Activated T-helper 1 cell treated with anti-CD3 and anti-CD28 coated beads, Interleukin-12 subunit alpha, Interleukin-12 subunit beta, Interleukin-2, Interleukin-4 antibody, amounts not matched to agents 30 ng/mL and 10 ng/mL and 1 ng/mL, durations not matched to agents 14 hours and 24 hours and 36 hours (primary cell): ENCODE measurements around the gene RAD51AP2. TPM values are rescaled to one million over a fixed set of nuclear protein-coding genes. Genes with fewer than 3 reads are reported as not detected.
"Not testable (repeated sequence)": the region's sequence is repeated elsewhere in the genome, so short reads cannot be mapped to it uniquely, and the experiment has no call there.

Source experiments
- DNase-seq: peaks from one replicate; pipeline ENCODE4 v3.0.0; 2021; ENCODE audit warnings: low spot score
- H3K27ac Mint-ChIP-seq: one replicate; pipeline ENCODE4 v1.8.0; 2021; ENCODE audit warnings: mild to moderate bottlenecking, mixed read lengths
- H3K27me3 Mint-ChIP-seq: one replicate; pipeline ENCODE4 v1.8.0; 2022; ENCODE audit warnings: mild to moderate bottlenecking, moderate library complexity, mixed read lengths; ENCODE audit not compliant: insufficient read depth
- H3K36me3 Mint-ChIP-seq: one replicate; pipeline ENCODE4 v1.8.0; 2021; ENCODE audit warnings: low read depth, mixed read lengths
- H3K4me1 Mint-ChIP-seq: one replicate; pipeline ENCODE4 v1.8.0; 2021; ENCODE audit warnings: low read depth, mixed read lengths
- H3K4me3 Mint-ChIP-seq: one replicate; pipeline ENCODE4 v1.8.0; 2021; ENCODE audit warnings: mild to moderate bottlenecking, moderate library complexity, mixed read lengths
- H3K9me3 Mint-ChIP-seq: one replicate; pipeline ENCODE4 v1.8.0; 2021; ENCODE audit warnings: mixed read lengths
- intact Hi-C: fragments of 100-400 bp; cut with micrococcal nuclease; formaldehyde crosslinking; loops from one replicate; pipeline ENCODE4 v1.15.1; 2024
- total RNA-seq: library from RNA; stranded (reverse); gene quantifications from 2 replicates; pipeline ENCODE4 v1.2.3, GENCODE V29; 2022

The RAD51AP2 gene
- total RNA-seq: not detected in 2 replicates

DNA sequence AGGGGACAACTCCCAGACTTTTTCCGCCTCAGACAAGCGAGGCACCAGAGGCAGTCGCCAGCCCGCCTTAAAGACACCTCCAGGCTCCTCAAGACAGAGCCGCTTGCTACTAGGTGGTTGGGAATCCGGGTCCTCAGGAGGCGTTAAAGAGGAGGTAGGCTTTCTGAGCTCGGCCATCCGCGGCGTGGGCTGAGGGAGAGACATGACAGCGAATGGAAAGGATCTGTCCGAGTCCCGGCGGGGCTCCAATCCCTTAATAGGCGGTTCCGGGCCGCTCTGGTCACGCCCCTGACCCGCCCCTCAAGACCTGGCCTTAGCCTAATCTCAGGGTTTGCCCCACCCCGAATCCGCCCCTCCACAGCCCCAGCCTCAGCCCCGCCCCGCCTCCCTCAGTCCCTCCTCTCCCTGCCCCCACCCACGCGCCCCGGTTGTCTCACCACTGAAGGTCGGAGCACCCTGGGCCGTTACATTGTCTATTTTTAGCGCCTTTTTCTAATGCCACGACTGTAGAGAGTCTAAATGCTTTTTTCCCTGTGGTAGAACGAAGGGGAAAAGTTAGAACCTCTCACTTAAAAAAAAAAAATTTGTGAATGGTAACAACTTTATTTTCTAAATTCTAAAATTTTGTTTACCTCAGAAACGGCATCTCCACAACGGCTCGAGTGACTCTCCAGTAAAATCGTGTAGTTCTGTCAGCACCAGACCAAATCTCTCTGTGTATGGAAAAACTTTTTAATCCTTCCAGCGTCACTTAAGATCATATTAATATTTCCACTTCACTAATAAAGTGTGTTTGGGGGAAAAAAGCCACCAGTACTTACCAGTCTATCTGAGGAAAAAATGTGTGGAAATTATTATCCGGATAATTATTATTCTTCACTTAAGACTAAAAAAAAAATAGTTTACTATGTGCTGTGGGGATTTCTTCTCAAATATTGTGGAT lies at the start of gene RAD51AP2:
TSS of gene RAD51AP2 (minus strand) at position 229 of the 943 bp plus-strand sequence. CDS start at position 204, 25 bp downstream.
- intact Hi-C loops: loop anchor here (10.0 kb wide), 1 partner anchor 236 kb away; the partner anchor contains the start of genes GEN1 and SMC6
- Mint-ChIP-seq H3K4me1 (no peaks in the 10 kb centered on the region), H3K4me3 (no peak within 1 kb of the TSS), H3K27me3 (peaks cover 30% of the 10 kb centered on the region), H3K27ac (no peak within 1 kb of the TSS), H3K36me3 (no peaks in the 10 kb centered on the region), H3K9me3 (no peaks in the 10 kb centered on the region)
- DNase-seq: no peak

DNA sequence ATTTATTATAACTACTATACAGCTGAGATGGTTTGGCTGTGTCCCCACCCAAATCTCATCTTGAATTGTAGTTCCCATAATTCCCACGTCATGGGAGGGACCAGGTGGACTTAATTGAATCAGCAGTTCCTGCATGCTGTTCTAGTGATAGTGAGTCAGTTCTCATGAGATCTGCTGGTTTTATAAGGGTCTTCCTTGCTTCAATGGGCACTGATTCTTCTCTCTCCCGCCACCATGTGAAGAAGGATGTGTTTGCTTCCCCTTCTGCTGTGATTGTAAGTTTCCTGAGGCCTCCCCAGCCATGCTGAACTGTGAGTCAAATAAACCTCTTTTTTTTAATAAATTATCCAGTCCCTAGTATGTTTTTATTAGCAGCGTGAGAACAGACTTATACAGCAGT lies 47.5 kb upstream of the RAD51AP2 start:
- H3K4me1 Mint-ChIP-seq, H3K9me3 Mint-ChIP-seq, H3K36me3 Mint-ChIP-seq, H3K4me3 Mint-ChIP-seq, H3K27ac Mint-ChIP-seq, intact Hi-C loops, DNase-seq, H3K27me3 Mint-ChIP-seq: not testable (repeated sequence)

DNA sequence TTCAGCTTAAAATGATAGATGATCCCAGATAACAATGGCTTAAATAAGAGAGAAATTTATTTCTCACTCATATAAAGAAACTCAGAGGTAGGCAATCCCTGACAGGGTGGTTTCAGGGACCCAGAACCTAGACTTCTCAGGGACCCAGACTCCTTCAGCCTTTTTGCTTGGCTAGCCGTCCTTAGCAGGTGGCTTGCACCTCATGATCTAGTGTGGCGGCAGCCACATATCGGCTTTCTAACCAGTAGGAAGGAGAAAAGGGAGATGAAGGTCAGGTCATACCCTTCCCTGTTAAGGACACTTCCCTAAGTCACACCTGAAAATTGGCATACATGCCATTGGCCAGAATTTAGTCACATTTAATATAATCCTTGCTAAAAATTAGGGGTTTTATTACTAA lies 40.6 kb upstream of the RAD51AP2 start:
- no peak overlapping the region for H3K4me3 Mint-ChIP-seq
- H3K27ac Mint-ChIP-seq: no peak overlapping the region
- H3K9me3 Mint-ChIP-seq: no peaks in the 10 kb centered on the region
- intact Hi-C loops: no loop called here
- no peaks in the 10 kb centered on the region for H3K4me1 Mint-ChIP-seq
- DNase-seq: no peak
- no peaks in the 10 kb centered on the region for H3K36me3 Mint-ChIP-seq
- peaks cover 2% of the 10 kb centered on the region for H3K27me3 Mint-ChIP-seq

DNA sequence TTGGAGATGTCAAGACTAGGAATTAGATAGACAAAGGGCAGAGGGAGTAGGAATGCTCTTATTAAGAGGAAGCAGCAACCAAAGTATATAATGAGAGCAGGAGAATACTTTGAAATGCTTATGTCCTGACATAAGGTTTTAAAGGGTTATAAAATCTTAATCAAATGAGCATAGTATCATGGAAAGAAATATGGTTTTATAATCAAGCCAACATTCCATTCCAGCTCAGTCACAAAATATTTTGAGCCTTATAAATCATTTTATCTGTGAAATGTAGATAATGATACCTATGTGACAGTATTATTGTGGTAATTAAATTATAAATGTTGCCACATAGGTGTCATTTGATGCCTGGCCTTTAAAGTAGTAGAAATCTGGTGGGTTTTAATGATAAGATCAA lies 39.8 kb upstream of the RAD51AP2 start:
- H3K36me3 Mint-ChIP-seq: no peaks in the 10 kb centered on the region
- peaks cover 2% of the 10 kb centered on the region for H3K27me3 Mint-ChIP-seq
- no peak overlapping the region for H3K27ac Mint-ChIP-seq
- no peak overlapping the region for H3K4me3 Mint-ChIP-seq
- DNase-seq: no peak
- H3K4me1 Mint-ChIP-seq: no peaks in the 10 kb centered on the region
- intact Hi-C loops: no loop called here
- no peaks in the 10 kb centered on the region for H3K9me3 Mint-ChIP-seq

DNA sequence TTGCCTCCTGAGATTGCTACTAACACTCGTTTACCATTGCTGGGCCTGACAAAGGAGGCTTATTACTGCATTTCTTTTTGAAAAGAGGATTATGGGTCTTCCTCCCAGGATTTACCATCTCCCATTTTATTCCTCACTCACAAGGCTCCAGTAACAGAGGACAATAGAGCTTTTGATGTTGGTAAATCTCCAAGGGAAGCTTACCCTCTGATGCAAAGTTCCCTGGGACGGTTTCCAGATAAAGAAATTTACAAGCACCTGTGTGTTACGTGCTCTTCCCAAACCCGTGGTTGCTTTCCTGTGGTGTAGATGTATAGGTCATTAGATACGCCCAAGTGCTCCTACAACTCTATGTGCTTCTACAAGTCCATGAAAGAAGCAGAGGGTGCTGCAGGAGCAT lies 39.4 kb upstream of the RAD51AP2 start:
- H3K27me3 Mint-ChIP-seq: no peaks in the 10 kb centered on the region
- no peak overlapping the region for H3K27ac Mint-ChIP-seq
- intact Hi-C loops: no loop called here
- no peaks in the 10 kb centered on the region for H3K36me3 Mint-ChIP-seq
- H3K4me1 Mint-ChIP-seq: no peaks in the 10 kb centered on the region
- no peak overlapping the region for H3K4me3 Mint-ChIP-seq
- no peaks in the 10 kb centered on the region for H3K9me3 Mint-ChIP-seq
- no peak for DNase-seq

DNA sequence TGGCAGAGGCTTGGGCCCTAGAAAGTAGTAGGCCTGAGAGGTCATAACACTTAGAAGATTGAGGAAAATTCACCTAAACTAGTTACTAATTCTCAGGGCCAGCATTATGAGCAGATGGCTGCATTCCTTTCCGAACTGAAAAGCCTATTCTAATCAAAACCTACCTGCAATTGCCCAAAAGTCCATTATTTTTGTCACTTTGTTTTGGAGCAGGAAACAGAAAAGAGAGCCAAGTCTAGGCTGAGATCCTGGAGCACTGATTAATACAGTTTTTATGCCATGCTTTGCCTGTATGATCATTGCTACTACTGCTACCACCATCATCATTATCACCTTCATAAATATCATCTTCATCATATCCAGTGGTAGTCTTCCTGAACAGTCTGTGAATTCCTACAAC lies 36.9 kb upstream of the RAD51AP2 start:
- intact Hi-C loops: no loop called here
- Mint-ChIP-seq H3K27ac (no peak overlapping the region), H3K4me1 (no peaks in the 10 kb centered on the region), H3K27me3 (no peaks in the 10 kb centered on the region), H3K9me3 (no peaks in the 10 kb centered on the region), H3K36me3 (no peaks in the 10 kb centered on the region), H3K4me3 (no peak overlapping the region)
- DNase-seq: no peak

DNA sequence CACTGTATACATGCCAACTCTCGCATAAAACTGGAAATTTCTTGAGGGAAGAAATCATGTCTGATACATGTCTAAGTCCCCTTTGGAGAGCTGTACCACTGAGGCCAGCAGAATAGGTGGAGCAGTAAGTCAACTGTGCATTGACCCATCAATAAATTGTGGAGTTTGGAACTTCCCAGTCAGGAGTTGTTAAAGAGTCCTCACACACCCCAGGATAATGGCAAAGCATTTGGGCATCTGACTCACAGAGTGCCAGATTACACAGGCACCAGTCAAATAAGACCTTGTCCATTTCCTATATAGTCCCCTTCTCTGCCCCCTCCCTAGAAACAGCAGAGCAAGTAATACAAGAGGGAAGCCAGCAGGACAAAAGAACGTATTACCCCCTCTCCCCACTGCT lies 32.7 kb upstream of the RAD51AP2 start:
- Mint-ChIP-seq H3K4me1 (no peaks in the 10 kb centered on the region), H3K36me3 (no peaks in the 10 kb centered on the region), H3K9me3 (no peaks in the 10 kb centered on the region), H3K27ac (no peak overlapping the region), H3K27me3 (no peaks in the 10 kb centered on the region), H3K4me3 (no peak overlapping the region)
- no peak for DNase-seq
- intact Hi-C loops: no loop called here

DNA sequence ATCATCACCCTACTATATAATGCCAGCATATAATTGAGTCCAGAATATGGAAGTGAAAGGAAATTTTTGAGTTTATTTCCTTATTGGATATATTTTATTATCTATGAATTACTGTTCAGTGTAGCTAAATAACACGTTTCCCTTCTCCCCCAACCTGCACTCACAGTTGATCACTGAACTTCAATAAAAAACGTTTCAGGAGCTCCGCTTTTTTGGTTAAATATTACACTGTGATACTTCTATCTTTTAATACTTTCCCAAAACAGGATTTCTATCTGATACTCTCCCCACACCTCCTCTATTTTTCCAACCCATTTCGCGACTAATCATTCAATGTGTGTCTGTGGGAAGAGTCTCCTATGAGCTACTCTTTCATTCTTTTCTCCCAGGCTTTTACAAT lies 29.5 kb upstream of the RAD51AP2 start:
- no peaks in the 10 kb centered on the region for H3K36me3 Mint-ChIP-seq
- intact Hi-C loops: no loop called here
- H3K4me1 Mint-ChIP-seq: no peaks in the 10 kb centered on the region
- DNase-seq: no peak
- no peak overlapping the region for H3K27ac Mint-ChIP-seq
- no peaks in the 10 kb centered on the region for H3K9me3 Mint-ChIP-seq
- no peak overlapping the region for H3K4me3 Mint-ChIP-seq
- H3K27me3 Mint-ChIP-seq: peaks cover 11% of the 10 kb centered on the region

DNA sequence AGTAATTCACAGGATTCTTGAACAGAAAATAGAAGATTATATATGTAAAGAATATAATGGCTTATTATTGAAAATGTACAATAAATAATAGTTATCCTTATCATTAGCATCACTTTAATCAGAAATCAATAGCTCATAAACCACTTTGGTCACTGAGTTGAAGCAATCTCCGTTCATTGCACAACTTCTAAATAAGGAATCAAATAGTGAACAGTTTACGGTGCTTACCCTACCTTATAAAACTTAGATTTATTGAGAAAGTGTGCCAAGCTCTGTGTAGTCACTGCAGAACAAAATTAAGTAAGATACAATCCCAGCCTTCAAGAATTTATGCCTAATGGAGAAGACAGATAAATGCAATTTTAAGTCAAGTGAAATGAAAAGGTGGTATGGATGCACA lies 29.0 kb upstream of the RAD51AP2 start:
- no peak overlapping the region for H3K27ac Mint-ChIP-seq
- no peak for DNase-seq
- H3K4me1 Mint-ChIP-seq: no peaks in the 10 kb centered on the region
- H3K36me3 Mint-ChIP-seq: no peaks in the 10 kb centered on the region
- peaks cover 14% of the 10 kb centered on the region for H3K27me3 Mint-ChIP-seq
- intact Hi-C loops: no loop called here
- H3K9me3 Mint-ChIP-seq: no peaks in the 10 kb centered on the region
- H3K4me3 Mint-ChIP-seq: no peak overlapping the region

DNA sequence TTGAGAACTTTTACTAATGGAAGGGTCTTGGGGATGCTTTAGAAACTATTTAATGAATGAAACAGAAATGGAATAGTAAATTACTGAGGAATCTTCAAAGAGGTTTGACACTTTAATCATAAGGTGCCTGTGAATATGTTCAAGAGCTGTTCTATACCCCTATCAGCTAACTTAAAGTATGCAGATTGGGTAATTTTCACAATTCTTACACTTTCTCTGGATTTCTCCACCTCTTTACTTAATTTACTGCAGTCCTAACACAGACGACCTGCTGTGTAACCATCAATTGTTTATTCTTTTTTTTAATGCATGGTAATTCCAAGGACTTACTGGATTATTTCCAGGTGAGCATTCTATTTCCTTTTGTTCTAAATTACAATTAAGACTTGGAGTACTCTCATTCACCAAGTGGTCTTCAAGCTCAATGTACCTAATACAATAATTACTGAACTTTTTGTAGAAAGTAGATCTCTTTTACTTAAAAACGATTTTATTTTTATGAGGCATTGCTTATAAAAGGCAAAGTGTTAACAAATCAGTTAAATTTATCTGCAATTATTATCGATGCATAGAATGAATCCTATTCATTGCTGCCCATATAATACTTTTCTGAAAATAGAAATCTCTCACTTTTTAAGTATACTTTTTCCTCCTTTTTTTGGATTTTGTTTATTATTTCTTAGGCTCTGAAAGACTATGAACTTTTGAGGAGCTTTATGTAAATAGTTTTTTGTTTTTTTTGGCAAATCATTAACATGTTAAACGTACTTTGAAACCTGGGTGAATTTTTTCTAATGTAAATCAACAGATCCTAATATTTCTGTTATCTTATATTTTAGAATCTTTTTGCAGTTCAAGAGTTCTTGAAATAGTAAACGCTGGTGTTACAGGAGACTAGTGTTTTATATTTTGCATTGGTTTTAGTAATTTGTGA lies 27.7 kb upstream of the RAD51AP2 start:
- no peaks in the 10 kb centered on the region for H3K9me3 Mint-ChIP-seq
- H3K36me3 Mint-ChIP-seq: no peaks in the 10 kb centered on the region
- no peaks in the 10 kb centered on the region for H3K4me1 Mint-ChIP-seq
- no peak overlapping the region for H3K4me3 Mint-ChIP-seq
- peaks cover 23% of the 10 kb centered on the region for H3K27me3 Mint-ChIP-seq
- DNase-seq: no peak
- intact Hi-C loops: no loop called here
- no peak overlapping the region for H3K27ac Mint-ChIP-seq

DNA sequence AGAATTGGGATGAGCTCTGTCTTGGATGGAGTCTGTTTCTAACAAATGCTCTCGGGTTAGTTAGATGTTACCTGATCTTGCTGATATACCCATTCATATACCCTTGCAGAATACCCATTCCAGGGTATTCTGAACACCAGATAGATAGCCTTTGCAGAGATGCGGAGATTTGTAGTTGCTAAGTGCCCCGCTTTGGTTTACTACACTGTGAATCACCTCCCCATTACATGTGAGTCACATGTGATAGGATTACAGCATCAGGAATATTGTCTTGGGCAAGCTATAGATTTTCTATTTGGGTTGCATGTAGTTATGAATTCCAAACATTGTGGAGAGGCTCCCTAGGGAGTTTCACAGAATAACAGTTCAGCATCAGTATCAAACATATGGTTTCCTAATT lies 26.0 kb upstream of the RAD51AP2 start:
- Mint-ChIP-seq H3K27me3 (peaks cover 36% of the 10 kb centered on the region), H3K4me3 (no peak overlapping the region), H3K27ac (no peak overlapping the region), H3K9me3 (no peaks in the 10 kb centered on the region), H3K4me1 (no peaks in the 10 kb centered on the region), H3K36me3 (peaks cover 2% of the 10 kb centered on the region)
- DNase-seq: no peak
- intact Hi-C loops: no loop called here

DNA sequence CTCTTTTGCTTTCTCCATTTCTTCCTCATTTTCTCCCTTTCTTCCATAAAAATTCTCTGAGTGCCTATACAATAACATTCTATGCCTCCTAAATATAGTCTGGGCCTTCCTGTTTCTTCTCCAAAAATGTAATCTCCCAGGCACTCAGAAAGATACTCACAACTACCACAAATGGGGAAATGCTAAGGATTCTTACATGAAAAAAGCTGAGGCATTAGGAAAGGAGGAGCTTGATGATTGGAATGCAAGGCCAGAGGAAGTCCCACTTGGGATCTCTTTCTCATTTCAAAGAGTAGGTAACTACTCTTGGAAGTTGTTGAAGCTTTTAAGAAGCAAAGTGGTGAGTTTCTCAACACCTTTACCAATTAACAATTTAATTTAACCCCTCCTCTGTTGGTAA lies 25.6 kb upstream of the RAD51AP2 start:
- peaks cover 38% of the 10 kb centered on the region for H3K27me3 Mint-ChIP-seq
- H3K4me1 Mint-ChIP-seq: no peaks in the 10 kb centered on the region
- DNase-seq: no peak
- H3K27ac Mint-ChIP-seq: no peak overlapping the region
- intact Hi-C loops: no loop called here
- H3K9me3 Mint-ChIP-seq: no peaks in the 10 kb centered on the region
- no peak overlapping the region for H3K4me3 Mint-ChIP-seq
- H3K36me3 Mint-ChIP-seq: peaks cover 2% of the 10 kb centered on the region

DNA sequence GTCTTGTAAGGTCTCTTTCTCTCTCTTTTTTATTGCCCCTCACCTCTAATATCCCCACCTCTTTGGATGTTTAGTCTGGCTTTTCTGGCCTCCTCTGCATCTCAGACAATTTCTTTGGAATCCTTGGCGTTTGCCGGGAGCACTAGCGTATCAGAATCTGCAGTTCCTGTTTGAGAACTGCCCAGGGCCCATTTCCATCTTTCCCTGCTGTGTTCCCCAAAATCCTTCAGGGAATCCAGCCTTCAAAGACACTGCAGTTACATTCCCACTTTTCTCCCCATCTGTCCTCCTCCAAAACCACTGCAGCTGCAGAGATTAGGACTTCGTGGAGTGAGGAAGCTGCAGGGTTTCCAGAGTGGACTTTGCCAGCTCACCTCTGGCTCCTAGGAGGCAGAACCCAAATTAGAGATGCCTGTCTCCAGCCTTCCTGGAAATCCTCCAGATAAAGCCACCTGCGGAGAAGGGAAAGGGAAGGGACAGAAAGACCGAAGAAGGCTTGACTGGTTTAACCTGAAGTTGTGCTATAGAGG lies 25.0 kb upstream of the RAD51AP2 start:
- H3K4me1 Mint-ChIP-seq: peaks cover 4% of the 10 kb centered on the region
- intact Hi-C loops: no loop called here
- DNase-seq: no peak
- no peak overlapping the region for H3K4me3 Mint-ChIP-seq
- H3K27ac Mint-ChIP-seq: no peak overlapping the region
- peaks cover 2% of the 10 kb centered on the region for H3K36me3 Mint-ChIP-seq
- H3K9me3 Mint-ChIP-seq: no peaks in the 10 kb centered on the region
- peaks cover 43% of the 10 kb centered on the region for H3K27me3 Mint-ChIP-seq
